WTC11 (cell line): ENCODE results near the gene NDUFB3. TPM values are rescaled to one million over a fixed set of nuclear protein-coding genes. Genes with fewer than 3 reads are reported as not detected.

ENCODE experiments used
- ATAC-seq: fragments of 200-7000 bp; cut with Tn5 transposase; 2 replicates; pipeline ENCODE4 v1.10.0; 2021; ENCODE audit warnings: mild to moderate bottlenecking, moderate library complexity
- CTCF ChIA-PET: fragments of 300-600 bp; sonication (Branson Sonifier 250); formaldehyde crosslinking; loops from one replicate; lab custom pipeline; 2021; ENCODE audit warnings: antibody characterized with exemption; lab: Charles Lee
- POLR2A ChIA-PET: fragments of 350-600 bp; sonication (Branson Sonifier 250); formaldehyde crosslinking; loops from one replicate; lab custom pipeline; 2021; ENCODE audit warnings: antibody characterized with exemption; lab: Charles Lee
- DNase-seq: peaks from one replicate; pipeline ENCODE4 v3.0.0; 2021; ENCODE audit warnings: low spot score
- H3K27ac Mint-ChIP-seq: 2 replicates; pipeline ENCODE4 v1.8.0; 2021; ENCODE audit warnings: mixed read lengths
- H3K27me3 Mint-ChIP-seq: 2 replicates; pipeline ENCODE4 v1.8.0; 2021; ENCODE audit warnings: low read depth, mild to moderate bottlenecking, moderate library complexity, mixed read lengths
- H3K36me3 Mint-ChIP-seq: 2 replicates; pipeline ENCODE4 v1.8.0; 2021; ENCODE audit warnings: mixed read lengths
- H3K4me1 Mint-ChIP-seq: 2 replicates; pipeline ENCODE4 v1.8.0; 2022; ENCODE audit warnings: mixed read lengths
- H3K4me3 Mint-ChIP-seq: 2 replicates; pipeline ENCODE4 v1.8.0; 2021; ENCODE audit warnings: mild to moderate bottlenecking, moderate library complexity, mixed read lengths
- H3K9me3 Mint-ChIP-seq: 2 replicates; pipeline ENCODE4 v1.8.0; 2021; ENCODE audit warnings: mixed read lengths
- ATF1 ChIP-seq: sonication (generic); formaldehyde crosslinking; IDR thresholded peaks from 2 replicates; pipeline ENCODE4 v1.8.1; 2023; ENCODE audit warnings: mild to moderate bottlenecking, moderate library complexity, missing genetic modification reagents
- CREM ChIP-seq: sonication (generic); formaldehyde crosslinking; IDR thresholded peaks from 2 replicates; pipeline ENCODE4 v1.8.1; 2022; ENCODE audit warnings: mild to moderate bottlenecking, missing genetic modification reagents, moderate library complexity
- EMX1 ChIP-seq: fragments of 250-450 bp; sonication (Bioruptor Pico); IDR thresholded peaks from 2 replicates; pipeline ENCODE4 v1.8.0; 2021; ENCODE audit warnings: mild to moderate bottlenecking
- ERG ChIP-seq: fragments of 250-450 bp; sonication (Bioruptor Pico); IDR thresholded peaks from 2 replicates; pipeline ENCODE4 v1.8.0; 2021; ENCODE audit warnings: mild to moderate bottlenecking
- ETV6 ChIP-seq: sonication (generic); formaldehyde crosslinking; IDR thresholded peaks from 2 replicates; pipeline ENCODE4 v1.8.1; 2022; ENCODE audit warnings: mild to moderate bottlenecking, missing genetic modification reagents
- FOXJ3 ChIP-seq: sonication (generic); formaldehyde crosslinking; IDR thresholded peaks from 2 replicates; pipeline ENCODE4 v1.9.0; 2021; ENCODE audit warnings: missing genetic modification reagents, mild to moderate bottlenecking, borderline replicate concordance
- GABPB1 ChIP-seq: sonication (generic); formaldehyde crosslinking; IDR thresholded peaks from 2 replicates; pipeline ENCODE4 v1.8.1; 2023; ENCODE audit warnings: mild to moderate bottlenecking, missing genetic modification reagents
- GRHL2 ChIP-seq: fragments of 250-450 bp; sonication (Bioruptor Pico); IDR thresholded peaks from 2 replicates; pipeline ENCODE4 v1.8.0; 2022; ENCODE audit warnings: mild to moderate bottlenecking, moderate library complexity; ENCODE audit not compliant: insufficient replicate concordance, severe bottlenecking
- GTF2I ChIP-seq: fragments of 250-450 bp; sonication (Bioruptor Pico); conservative IDR thresholded peaks from 2 replicates; pipeline ENCODE4 v1.4.0; 2021; ENCODE audit warnings: mild to moderate bottlenecking
- IRF2 ChIP-seq: sonication (generic); formaldehyde crosslinking; IDR thresholded peaks from 2 replicates; pipeline ENCODE4 v1.8.0; 2022; ENCODE audit warnings: low read depth, missing genetic modification reagents, borderline replicate concordance
- JAZF1 ChIP-seq: fragments of 250-450 bp; sonication (Bioruptor Pico); IDR thresholded peaks from 2 replicates; pipeline ENCODE4 v1.9.0; 2021; ENCODE audit warnings: moderate library complexity, mild to moderate bottlenecking, inconsistent platforms
- KAT7 ChIP-seq: sonication (generic); formaldehyde crosslinking; IDR thresholded peaks from 2 replicates; pipeline ENCODE4 v1.8.1; 2023; ENCODE audit warnings: missing genetic modification reagents, mild to moderate bottlenecking, borderline replicate concordance
- MLX ChIP-seq: sonication (generic); formaldehyde crosslinking; IDR thresholded peaks from 2 replicates; pipeline ENCODE4 v1.8.1; 2023; ENCODE audit warnings: mild to moderate bottlenecking, missing genetic modification reagents, moderate library complexity
- NR1H2 ChIP-seq: sonication (generic); formaldehyde crosslinking; IDR thresholded peaks from 2 replicates; pipeline ENCODE4 v1.9.0; 2021; ENCODE audit warnings: mild to moderate bottlenecking, moderate library complexity, missing genetic modification reagents
- NR3C1 ChIP-seq: sonication (generic); formaldehyde crosslinking; conservative IDR thresholded peaks from 2 replicates; pipeline ENCODE4 v1.8.1; 2023; ENCODE audit warnings: low read depth, mild to moderate bottlenecking, missing genetic modification reagents
- RORB ChIP-seq: fragments of 250-450 bp; sonication (Bioruptor Pico); IDR thresholded peaks from 2 replicates; pipeline ENCODE4 v1.9.0; 2021; ENCODE audit warnings: mild to moderate bottlenecking
- SP1 ChIP-seq: sonication (generic); formaldehyde crosslinking; conservative IDR thresholded peaks from 2 replicates; pipeline ENCODE4 v1.8.1; 2022; ENCODE audit warnings: missing genetic modification reagents
- TEAD1 ChIP-seq: sonication (generic); formaldehyde crosslinking; IDR thresholded peaks from 2 replicates; pipeline ENCODE4 v1.8.0; 2022; ENCODE audit warnings: mild to moderate bottlenecking, missing genetic modification reagents
- TP53 ChIP-seq: sonication (generic); formaldehyde crosslinking; IDR thresholded peaks from 2 replicates; pipeline ENCODE4 v1.8.1; 2023; ENCODE audit warnings: mild to moderate bottlenecking, missing genetic modification reagents
- USF2 ChIP-seq: sonication (generic); formaldehyde crosslinking; IDR thresholded peaks from 2 replicates; pipeline ENCODE4 v1.8.1; 2023; ENCODE audit warnings: mild to moderate bottlenecking, missing genetic modification reagents, moderate library complexity
- ZBTB21 ChIP-seq: sonication (generic); formaldehyde crosslinking; IDR thresholded peaks from 2 replicates; pipeline ENCODE4 v1.8.1; 2023; ENCODE audit warnings: mild to moderate bottlenecking, missing genetic modification reagents, borderline replicate concordance
- ZNF121 ChIP-seq: sonication (generic); formaldehyde crosslinking; IDR thresholded peaks from 2 replicates; pipeline ENCODE4 v1.8.0; 2023; ENCODE audit warnings: missing genetic modification reagents
- ZNF396 ChIP-seq: fragments of 250-450 bp; sonication (Bioruptor Pico); IDR thresholded peaks from 2 replicates; pipeline ENCODE4 v1.8.0; 2021; ENCODE audit warnings: mild to moderate bottlenecking, moderate library complexity, borderline replicate concordance
- total RNA-seq: library from RNA; stranded (reverse); gene quantifications from 3 replicates; pipeline ENCODE4 v1.2.3, GENCODE V29; 2021
- TF ChIP-seq, protein P1 (sequence below): sonication (generic); formaldehyde crosslinking; conservative IDR thresholded peaks from 2 replicates; pipeline ENCODE4 v1.8.1; 2022; ENCODE audit warnings: mild to moderate bottlenecking, missing genetic modification reagents
- TF ChIP-seq, protein P2 (sequence below): sonication (generic); formaldehyde crosslinking; conservative IDR thresholded peaks from 2 replicates; pipeline ENCODE4 v1.8.1; 2023; ENCODE audit warnings: mild to moderate bottlenecking, low read depth, missing genetic modification reagents, moderate library complexity
- TF ChIP-seq, protein P3 (sequence below): sonication (generic); formaldehyde crosslinking; IDR thresholded peaks from 2 replicates; pipeline ENCODE4 v1.8.0; 2023; ENCODE audit warnings: missing genetic modification reagents

The NDUFB3 gene
- total RNA-seq, 1 experiment from 2014 or later, result 66.8 TPM

DNA sequence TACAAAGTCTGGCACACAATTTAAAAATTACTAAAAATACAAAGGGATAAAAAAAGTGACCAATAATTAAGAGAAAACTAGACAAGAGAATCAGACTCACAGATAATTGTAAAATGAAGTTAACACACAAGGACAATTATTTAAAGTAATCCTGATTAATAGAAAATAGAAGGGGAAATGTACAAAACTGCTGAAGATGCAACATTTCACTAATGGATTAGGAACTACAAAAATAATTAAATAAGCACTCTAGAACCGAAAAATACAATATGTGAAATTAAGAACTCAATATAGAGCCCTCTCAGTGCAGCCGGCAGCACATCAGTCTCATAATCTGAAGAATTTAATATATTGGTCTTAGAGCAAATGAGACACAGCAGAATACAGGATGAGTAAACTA is 24.9 kb upstream of the NDUFB3 start (continued):
- TF ChIP-seq FOXJ3 (CRISPR knock-in tag) (no peak), ETV6 (CRISPR knock-in tag) (no peak), KAT7 (CRISPR knock-in tag) (no peak), EMX1 (CRISPR knock-in tag) (no peak), SP1 (CRISPR knock-in tag) (no peak), ATF1 (CRISPR knock-in tag) (no peak)

DNA sequence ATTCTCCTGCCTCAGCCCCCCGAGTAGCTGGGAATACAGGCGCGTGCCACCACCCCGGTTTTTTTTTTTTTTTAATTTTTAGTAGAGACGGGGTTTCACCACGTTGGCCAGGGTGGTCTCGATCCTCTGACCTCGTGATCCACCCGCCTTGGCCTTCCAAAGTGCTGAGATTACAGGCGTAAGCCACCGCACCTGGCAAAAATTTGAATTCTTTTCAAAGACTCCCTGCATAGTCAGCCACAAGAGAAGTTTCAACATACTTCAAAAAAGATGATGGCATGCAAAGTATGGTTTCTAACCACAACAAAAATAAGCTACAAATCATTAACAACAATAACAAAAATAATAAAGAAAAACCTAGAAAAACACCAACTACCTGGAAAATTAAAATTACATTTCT is 22.3 kb upstream of the NDUFB3 start:
- ChIA-PET POLR2A (interaction anchor here (1.1 kb wide), 1 partner anchor 77 kb away, joined by 4 read pairs; no protein-coding TSS in a partner anchor), CTCF (no interaction called here)
- H3K36me3 Mint-ChIP-seq, result no peaks in the 10 kb centered on the region; the same call in 1 of the 2 replicates
- ATAC-seq (no peak), DNase-seq (no peak)
- no peak overlapping the region for H3K27ac Mint-ChIP-seq
- no peaks in the 10 kb centered on the region for H3K4me1 Mint-ChIP-seq
- H3K4me3 Mint-ChIP-seq, result no peak overlapping the region
- peaks cover 8% of the 10 kb centered on the region; the same call in 1 of the 2 replicates for H3K9me3 Mint-ChIP-seq
- no peaks in the 10 kb centered on the region for H3K27me3 Mint-ChIP-seq
- no peak for TF ChIP-seq CREM (CRISPR knock-in tag)
- no peak for TF ChIP-seq MLX (CRISPR knock-in tag)
- TF ChIP-seq IRF2 (CRISPR knock-in tag), result no peak
- no peak for TF ChIP-seq TEAD1 (CRISPR knock-in tag)
- no peak for TF ChIP-seq ZBTB21 (CRISPR knock-in tag)
- TF ChIP-seq, protein P1, sequence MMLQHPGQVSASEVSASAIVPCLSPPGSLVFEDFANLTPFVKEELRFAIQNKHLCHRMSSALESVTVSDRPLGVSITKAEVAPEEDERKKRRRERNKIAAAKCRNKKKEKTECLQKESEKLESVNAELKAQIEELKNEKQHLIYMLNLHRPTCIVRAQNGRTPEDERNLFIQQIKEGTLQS (CRISPR knock-in tag), result no peak
- no peak for TF ChIP-seq USF2
- TF ChIP-seq ATF1 (CRISPR knock-in tag), result no peak
- TF ChIP-seq, protein P2, sequence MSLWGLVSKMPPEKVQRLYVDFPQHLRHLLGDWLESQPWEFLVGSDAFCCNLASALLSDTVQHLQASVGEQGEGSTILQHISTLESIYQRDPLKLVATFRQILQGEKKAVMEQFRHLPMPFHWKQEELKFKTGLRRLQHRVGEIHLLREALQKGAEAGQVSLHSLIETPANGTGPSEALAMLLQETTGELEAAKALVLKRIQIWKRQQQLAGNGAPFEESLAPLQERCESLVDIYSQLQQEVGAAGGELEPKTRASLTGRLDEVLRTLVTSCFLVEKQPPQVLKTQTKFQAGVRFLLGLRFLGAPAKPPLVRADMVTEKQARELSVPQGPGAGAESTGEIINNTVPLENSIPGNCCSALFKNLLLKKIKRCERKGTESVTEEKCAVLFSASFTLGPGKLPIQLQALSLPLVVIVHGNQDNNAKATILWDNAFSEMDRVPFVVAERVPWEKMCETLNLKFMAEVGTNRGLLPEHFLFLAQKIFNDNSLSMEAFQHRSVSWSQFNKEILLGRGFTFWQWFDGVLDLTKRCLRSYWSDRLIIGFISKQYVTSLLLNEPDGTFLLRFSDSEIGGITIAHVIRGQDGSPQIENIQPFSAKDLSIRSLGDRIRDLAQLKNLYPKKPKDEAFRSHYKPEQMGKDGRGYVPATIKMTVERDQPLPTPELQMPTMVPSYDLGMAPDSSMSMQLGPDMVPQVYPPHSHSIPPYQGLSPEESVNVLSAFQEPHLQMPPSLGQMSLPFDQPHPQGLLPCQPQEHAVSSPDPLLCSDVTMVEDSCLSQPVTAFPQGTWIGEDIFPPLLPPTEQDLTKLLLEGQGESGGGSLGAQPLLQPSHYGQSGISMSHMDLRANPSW (CRISPR knock-in tag), result no peak
- no peak for TF ChIP-seq ZNF121
- TF ChIP-seq NR3C1, result no peak

DNA sequence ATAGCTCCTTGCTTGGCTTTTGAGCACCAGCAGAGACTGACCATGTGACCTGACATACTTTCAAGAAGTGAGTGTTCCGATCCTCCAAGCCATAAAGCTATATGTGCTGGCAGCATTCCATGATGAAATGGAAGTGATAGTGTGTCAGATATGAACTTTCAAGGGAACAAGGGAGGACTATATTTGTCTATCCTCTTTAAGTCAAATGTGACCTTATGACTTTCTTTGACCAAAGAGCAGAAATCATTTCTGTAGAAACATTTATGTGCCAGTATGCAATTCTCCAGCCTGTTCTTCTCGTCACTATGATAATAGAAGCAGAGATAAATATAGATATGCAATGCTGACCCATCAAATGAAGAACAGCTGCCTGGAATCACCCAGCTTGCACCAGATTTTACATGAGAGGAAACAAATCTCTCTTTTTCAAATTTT is 14.7 kb upstream of the NDUFB3 start:
- ATAC-seq (no peak), DNase-seq (no peak)
- no peaks in the 10 kb centered on the region for H3K9me3 Mint-ChIP-seq
- no peaks in the 10 kb centered on the region for H3K4me1 Mint-ChIP-seq
- H3K27me3 Mint-ChIP-seq, result no peaks in the 10 kb centered on the region
- ChIA-PET POLR2A (no interaction called here), CTCF (interaction anchor here (1.0 kb wide), 1 partner anchor 13 kb away, joined by 4 read pairs; no protein-coding TSS in a partner anchor)
- no peak overlapping the region for H3K4me3 Mint-ChIP-seq
- no peak overlapping the region for H3K27ac Mint-ChIP-seq
- no peaks in the 10 kb centered on the region for H3K36me3 Mint-ChIP-seq
- TF ChIP-seq NR1H2 (CRISPR knock-in tag), result no peak
- TF ChIP-seq RORB, result no peak
- TF ChIP-seq ERG, result no peak
- TF ChIP-seq ZNF396 (CRISPR knock-in tag), result no peak
- TF ChIP-seq GTF2I (CRISPR knock-in tag), result no peak
- TF ChIP-seq TP53 (CRISPR knock-in tag), result no peak
- TF ChIP-seq GABPB1 (CRISPR knock-in tag), result no peak
- TF ChIP-seq GRHL2 (CRISPR knock-in tag), result no peak
- TF ChIP-seq, protein P3, sequence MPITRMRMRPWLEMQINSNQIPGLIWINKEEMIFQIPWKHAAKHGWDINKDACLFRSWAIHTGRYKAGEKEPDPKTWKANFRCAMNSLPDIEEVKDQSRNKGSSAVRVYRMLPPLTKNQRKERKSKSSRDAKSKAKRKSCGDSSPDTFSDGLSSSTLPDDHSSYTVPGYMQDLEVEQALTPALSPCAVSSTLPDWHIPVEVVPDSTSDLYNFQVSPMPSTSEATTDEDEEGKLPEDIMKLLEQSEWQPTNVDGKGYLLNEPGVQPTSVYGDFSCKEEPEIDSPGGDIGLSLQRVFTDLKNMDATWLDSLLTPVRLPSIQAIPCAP (CRISPR knock-in tag), result no peak
- no peak for TF ChIP-seq JAZF1 (CRISPR knock-in tag)
- TF ChIP-seq ATF1 (CRISPR knock-in tag), result no peak
